ENCODE results near the gene GSPT1.

GRCh38 chr16:11877374-11877773, 38.4 kb downstream of the GSPT1 start:
- no peak for TF ChIP-seq EZH2 (IDR thresholded peaks at IDR 0.05)
- no peak for TF ChIP-seq POLR2AphosphoS5 (IDR thresholded peaks at IDR 0.05; ENCODE audit: borderline replicate concordance, low read depth, low read length)
- no peak for TF ChIP-seq FOXP2 (optimal IDR thresholded peaks at IDR 0.05; ENCODE audit: control extremely low read depth, extremely low read length, insufficient read depth)

Data from SK-N-MC (cell line).